Retina (tissue), 1 donor: ENCODE data around the gene KIAA1755.
A peak's percentile ranks its signal among the peaks of the same experiment; 100 is the strongest.

Experiments used
- DNase-seq: peaks from one replicate; pipeline ENCODE4 v3.0.0-alpha.2; 2016

Gene KIAA1755

DNA sequence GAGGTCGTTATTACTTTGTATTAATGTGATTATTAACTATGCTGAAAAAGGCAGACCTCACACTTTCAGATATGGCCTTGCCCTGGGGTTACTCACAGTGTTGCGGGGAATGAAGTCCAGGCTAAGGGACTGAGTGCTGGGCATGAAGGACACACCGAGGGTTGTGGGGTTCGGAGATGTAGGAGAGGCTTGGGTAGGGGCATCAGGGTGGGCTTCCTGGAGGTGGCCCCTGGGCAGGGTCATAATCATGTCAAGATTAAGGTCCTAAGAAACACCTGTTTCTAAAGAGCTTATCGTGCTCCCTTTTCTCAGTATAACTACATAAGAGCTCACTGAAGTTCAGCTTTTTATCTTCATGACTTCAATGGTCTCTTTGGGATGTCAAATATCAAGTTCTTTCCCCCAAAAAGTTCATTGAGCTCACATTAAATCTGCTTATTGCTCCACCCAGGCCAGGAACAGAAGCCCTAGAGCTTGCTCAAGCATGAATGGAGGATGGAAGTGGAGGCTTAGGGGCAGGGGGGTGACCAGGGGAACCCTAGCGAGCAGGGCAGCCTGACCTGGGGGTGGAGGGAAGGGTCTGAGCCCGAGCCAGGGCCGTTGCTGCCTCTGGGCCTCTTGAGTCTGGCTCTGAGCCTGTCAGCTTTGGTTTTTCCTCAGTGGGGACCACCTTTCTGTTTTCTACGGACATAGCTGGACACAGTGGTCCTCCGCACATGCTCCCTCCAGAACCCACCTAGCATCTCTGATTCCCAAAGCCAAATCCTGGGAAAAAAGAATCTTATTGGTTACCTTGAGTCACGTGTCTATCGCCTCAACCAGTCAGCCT lies 58.2 kb downstream of the KIAA1755 start:
- no peak for DNase-seq

DNA sequence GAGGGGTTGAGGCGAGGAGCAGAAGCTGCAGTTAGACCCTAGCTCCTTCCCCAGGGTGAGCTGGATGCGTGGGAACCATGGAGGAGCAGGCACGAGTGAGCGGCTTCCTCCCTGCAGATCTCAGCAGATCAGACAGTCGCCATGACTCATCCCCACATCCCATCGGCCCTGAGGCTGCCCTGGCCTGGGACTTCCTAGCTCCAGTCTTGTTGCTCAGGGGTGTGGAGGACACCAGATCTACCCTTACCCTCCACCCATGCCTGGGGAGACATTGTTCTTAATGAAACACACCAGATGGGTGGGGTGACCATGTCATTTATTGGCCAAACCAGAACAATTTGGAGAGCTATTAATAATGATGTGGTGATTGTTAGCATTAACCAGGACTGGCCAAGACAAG lies 59.2 kb downstream of the KIAA1755 start:
- DNase-seq: no peak

DNA sequence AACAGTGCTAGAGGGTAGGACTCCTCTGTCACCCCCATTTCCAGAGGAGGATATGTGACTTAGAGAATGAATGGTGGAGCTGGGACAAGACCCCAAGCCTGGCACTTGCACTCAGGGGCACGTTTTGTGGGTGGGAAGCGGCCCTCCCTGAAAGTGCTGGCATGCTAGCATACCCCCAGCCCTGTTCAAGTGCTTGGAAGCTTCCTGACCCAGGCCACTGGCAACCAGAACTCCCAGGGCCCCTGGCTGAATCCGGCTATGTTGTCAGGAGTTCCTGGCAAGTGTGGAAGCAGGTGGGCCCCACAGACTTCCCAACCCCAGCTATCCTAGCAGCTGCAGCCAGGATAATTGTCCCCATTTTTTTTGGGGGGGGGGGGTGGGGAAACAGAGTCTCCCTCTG lies 59.9 kb downstream of the KIAA1755 start:
- DNase-seq: no peak

GRCh38 chr20:38199501-38200390 lies 60.8 kb downstream of the KIAA1755 start:
- DNase-seq: no peak

DNA sequence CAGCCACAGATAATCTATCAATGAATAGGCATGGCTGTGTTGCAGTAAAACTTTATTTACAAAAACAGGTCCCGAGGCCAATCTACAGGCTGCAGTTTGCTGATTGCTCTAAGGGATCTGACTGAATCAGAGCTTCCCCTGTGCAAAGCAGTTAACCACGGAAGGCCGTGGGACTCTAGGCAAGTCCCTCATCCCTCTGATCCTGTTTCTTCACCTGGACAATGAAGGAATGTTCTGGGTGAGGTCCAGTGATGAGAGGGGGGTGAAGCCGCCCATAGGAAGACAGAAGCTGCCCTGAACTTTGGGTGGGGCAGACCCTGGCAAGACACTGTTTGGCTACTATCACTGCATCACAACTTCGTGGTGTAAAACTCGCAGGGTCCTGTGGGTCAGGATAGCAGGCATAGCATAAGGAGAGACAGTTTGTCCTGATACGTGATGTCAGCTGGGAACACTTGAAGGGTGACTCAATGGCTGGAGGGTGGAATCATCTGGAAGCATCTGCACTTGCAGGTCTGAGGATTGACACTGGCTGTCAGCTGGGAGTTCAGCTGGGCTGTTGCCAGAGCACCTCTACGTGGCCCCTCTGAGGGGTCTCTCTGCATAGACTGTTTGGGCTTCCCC lies 62.2 kb downstream of the KIAA1755 start:
- no peak for DNase-seq

GRCh38 chr20:38197619-38198018 lies 62.9 kb downstream of the KIAA1755 start:
- DNase-seq: no peak

DNA sequence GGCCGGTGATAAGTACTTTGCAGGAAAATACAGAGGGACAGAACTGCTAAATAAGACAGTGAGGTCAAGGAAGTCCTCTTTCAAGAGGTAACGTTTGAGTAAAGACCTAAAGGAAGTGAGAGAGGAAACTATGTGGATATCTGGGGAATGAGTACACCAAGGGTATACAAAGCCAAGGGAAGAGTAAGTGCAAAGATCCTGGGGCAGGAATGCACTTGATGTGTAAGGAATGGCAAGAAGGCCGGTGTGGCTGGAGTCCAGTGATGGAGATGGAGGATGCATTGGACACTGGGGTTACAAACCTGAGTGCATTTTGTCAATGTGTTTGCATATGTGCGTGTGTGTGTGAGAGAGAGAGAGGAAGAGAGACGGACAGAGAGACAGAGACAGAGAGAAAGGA lies 63.3 kb downstream of the KIAA1755 start:
- no peak for DNase-seq

GRCh38 chr20:38196592-38196991 lies 63.9 kb downstream of the KIAA1755 start:
- DNase-seq: no peak

DNA sequence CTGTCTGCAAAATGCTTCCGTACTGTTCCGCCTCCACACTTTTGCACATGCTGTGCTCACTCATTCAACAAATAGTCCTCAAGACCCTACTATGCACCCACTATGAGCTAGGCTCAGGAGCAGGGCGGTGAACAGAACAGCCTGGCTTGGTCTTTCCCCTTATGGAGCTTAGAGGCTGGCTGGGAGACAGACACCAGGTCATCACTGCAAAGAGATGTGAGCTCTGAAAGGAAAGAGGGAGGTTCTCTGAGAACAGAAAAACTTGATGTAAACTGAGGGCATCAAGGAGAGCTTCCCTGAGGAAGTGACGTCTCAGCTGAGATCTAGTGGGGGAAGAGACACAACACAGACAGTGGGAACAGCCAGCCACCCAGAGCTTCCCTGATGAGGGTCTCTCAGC lies 64.5 kb downstream of the KIAA1755 start:
- DNase-seq: no peak

GRCh38 chr20:38195521-38195920 lies 65.0 kb downstream of the KIAA1755 start:
- no peak for DNase-seq

DNA sequence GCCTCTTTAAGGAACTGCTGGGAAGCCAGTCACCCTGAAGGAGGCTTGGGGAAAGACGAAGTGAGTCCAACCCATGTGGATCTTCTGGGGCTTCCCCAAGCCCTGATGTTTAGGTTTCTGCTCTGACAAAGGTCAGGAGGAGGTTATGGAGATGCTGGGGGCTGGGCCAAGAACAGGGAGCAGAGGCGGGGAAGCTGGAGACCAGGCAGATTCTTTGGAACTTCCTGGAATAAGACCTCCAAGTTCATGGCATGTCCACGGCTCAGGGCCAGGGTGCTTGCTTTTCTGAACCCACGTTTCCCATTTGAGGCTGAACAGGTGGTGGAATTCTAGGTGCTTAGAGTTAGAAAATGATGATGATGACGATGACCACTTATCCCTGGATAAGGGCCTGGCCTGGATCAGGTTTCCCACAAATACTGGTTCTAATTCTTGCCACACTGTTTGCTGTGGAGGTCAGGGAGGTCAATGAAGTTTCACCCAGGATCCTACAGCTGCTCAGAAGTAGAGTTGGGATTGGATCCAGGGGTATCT lies 65.5 kb downstream of the KIAA1755 start:
- DNase-seq: no peak

- no peak for DNase-seq
Observed at GRCh38 chr20:38193586-38194105, 66.9 kb downstream of the KIAA1755 start.

DNA sequence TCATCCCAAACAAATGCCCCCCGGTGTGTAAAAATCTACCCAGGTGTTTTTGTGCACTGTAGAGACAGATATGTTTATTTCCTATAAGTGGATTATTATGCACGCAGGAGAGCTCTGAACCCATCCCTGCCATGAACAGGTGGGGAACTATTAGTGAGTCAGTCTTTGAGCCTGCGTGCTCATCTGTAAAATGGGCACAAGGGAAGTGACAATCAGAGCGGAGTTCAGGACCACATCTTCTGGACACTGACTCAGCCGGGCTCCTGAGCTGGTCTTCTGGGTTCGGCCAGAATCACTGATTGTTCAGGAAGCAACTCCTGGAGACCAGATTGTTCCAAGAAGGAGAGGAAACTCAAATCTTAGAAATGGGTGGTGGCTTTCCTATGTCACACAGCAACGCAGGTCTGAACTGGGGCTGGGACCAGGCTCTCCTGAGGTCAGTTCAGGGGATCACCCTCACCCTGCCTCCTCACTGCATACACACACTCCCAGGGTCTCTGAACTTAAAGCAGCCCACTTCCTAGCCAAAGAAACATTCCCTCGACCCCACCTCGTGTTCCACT lies 68.1 kb downstream of the KIAA1755 start:
- no peak for DNase-seq

DNA sequence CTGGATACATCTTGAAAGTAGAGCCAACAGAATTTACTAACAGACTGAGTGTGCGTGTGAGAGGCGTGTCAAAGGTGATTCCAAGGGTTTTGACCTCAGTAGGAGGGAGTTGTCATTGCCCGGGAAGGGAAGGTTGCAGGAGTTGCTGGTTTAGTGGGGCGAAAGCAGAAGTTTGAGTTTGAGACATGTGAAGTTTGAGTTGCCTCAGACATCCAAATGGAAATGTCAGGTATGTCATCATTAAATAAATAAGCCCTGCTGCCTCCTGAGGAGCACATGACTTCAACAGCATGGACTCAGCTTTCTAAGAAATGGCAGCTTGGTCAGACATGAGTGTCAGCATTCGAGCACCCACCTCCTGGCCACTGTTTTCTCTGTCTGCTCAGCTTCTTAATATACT lies 68.9 kb downstream of the KIAA1755 start:
- DNase-seq: no peak

- DNase-seq: no peak
Observed at GRCh38 chr20:38190936-38191371, 69.6 kb downstream of the KIAA1755 start.

GRCh38 chr20:38190166-38190565 lies 70.4 kb downstream of the KIAA1755 start:
- DNase-seq: no peak

DNA sequence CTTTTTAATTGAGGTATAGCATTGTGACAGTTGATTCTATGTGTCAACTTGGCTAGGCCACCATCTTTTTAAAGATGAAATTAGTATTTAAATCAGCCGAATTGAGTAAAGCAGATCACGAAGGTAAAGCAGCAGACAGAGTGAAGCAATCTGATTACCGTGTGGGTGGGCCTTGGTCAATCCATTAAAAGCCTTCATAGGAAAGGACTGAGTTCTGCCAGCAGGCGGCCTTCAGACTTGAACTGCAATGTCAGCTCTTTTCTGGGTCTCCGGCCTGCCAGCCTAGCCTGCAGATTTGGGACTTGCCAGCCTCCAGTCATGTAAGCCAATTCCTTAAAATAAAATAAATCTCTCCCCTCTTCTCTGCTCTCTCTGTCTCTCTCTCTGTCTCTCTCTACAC lies 73.0 kb downstream of the KIAA1755 start:
- peak; percentile 44 for DNase-seq

DNA sequence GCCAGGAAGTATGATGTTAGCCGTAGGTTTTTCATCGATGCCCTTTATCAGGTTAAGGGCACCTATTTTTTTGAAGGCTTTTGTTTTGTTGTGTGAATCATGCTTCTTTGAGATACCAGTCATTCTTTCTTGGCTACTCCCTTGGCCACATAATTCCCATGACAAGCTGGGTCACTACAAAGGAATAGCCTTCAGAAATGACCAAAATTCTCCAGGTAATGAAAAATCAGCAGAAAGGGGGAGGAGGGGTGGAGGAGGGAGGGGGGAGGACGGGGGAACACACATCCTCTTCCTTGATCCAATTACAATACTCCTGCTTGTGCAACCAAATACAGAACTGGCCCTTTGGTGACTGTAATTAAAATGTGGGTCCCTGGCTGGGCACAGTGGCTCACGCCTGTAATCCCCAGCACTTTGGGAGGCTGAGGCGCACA lies 73.7 kb downstream of the KIAA1755 start:
- DNase-seq: no peak

DNA sequence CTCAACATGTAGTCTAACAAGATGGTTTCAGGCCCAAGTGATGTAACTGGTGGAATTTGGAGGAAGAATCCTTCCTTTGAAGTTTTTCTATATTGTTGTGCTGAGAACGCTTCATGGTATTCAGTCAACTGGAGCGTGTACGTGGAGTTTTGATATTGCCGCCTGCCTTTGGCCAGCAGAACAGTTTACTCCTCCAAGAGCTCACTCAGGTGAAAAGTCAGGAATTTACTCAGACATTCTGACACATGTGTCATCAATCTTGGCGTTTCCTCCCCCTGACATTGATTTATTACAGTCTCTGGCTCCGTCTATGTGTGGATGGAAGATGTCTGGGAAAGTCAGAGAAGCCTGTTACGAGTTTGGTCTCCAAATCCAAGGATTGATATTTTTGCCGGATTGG lies 76.4 kb downstream of the KIAA1755 start:
- no peak for DNase-seq

DNA sequence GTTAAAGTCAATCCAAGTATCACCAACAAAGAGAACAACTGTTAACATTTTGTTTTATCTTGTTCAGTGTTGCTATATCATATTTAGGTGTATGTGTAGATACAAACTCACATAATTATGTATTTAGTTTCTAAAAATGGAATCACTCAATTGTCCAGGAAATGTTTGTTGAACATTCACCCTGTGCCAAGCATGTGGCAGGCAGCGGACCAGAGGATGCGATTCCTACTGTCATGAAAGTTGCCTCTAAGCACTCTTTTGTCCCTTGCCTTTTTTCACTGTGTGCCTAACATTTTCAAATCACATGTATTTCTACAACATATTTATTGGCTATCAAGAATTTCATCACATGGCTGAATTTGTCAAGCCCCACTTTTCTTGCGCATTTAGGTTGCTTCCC lies 78.6 kb downstream of the KIAA1755 start:
- no peak for DNase-seq

GRCh38 chr20:38181207-38181801 lies 79.2 kb downstream of the KIAA1755 start:
- DNase-seq: no peak

DNA sequence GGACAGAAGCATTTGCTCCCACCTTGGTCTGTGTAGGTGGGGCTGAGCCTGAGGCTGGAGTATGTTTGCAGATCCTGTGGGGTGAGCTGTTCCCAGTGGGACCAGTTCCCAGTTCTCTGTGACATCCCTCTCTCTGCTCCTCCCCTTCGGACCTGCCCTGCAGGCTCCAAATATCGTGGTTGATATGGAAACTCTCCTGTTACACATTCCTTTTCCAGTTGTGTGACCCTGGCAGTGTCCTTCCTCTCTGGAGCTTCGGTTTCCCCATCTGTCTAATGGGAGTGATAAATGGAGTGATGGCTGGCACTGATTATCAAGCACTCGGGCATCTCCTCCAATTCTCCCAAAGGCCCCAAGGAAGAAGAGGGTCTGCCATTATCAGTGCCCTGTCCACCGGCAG lies 79.8 kb downstream of the KIAA1755 start:
- no peak for DNase-seq
